Astrocyte (in vitro differentiated cells and primary cell): ENCODE results near the gene ARL2BP. TPM values are rescaled to one million over a fixed set of nuclear protein-coding genes. Genes with fewer than 3 reads are reported as not detected.

ENCODE experiments used
- DNase-seq: peaks from one replicate; pipeline ENCODE4 v3.0.0-alpha.2; 2010; ENCODE audit warnings: low read depth
- FAIRE-seq: peaks from 2 replicates; lab custom pipeline; 2011; peaks lifted over from hg19 to GRCh38; lab: Jason Lieb, UNC
- H2AFZ ChIP-seq: 2 replicates; pipeline ENCODE4 v1.6.0; 2012; ENCODE audit warnings: low read depth, low read length, inconsistent platforms
- H3K27ac ChIP-seq: 2 replicates; pipeline ENCODE4 v1.5.1; 2011; ENCODE audit warnings: low read depth, low read length, inconsistent platforms
- H3K27me3 ChIP-seq: 2 replicates; pipeline ENCODE4 v1.6.0; 2011; ENCODE audit warnings: low read length, inconsistent platforms; ENCODE audit not compliant: insufficient read depth
- H3K36me3 ChIP-seq: 2 replicates; pipeline ENCODE4 v1.5.1; 2011; ENCODE audit warnings: low read length, inconsistent platforms; ENCODE audit not compliant: insufficient read depth
- H3K4me1 ChIP-seq: 2 replicates; pipeline ENCODE4 v1.5.1; 2011; ENCODE audit warnings: low read length, inconsistent platforms; ENCODE audit not compliant: insufficient read depth
- H3K4me2 ChIP-seq: 2 replicates; pipeline ENCODE4 v1.6.0; 2012; ENCODE audit warnings: low read length, inconsistent platforms
- H3K4me3 ChIP-seq: 2 replicates; pipeline ENCODE4 v1.5.1; 2011; ENCODE audit warnings: low read depth, mild to moderate bottlenecking, low read length, inconsistent platforms; ENCODE audit not compliant: insufficient read depth
- H3K79me2 ChIP-seq: 2 replicates; pipeline ENCODE4 v1.6.0; 2012; ENCODE audit warnings: mild to moderate bottlenecking, low read length, inconsistent platforms; ENCODE audit not compliant: insufficient read depth
- H3K9ac ChIP-seq: 2 replicates; pipeline ENCODE4 v1.6.0; 2012; ENCODE audit warnings: mild to moderate bottlenecking, low read length, inconsistent platforms
- H3K9me3 ChIP-seq: 2 replicates; pipeline ENCODE4 v1.5.1; 2012; ENCODE audit warnings: low read depth, mild to moderate bottlenecking, low read length, inconsistent platforms; ENCODE audit not compliant: insufficient read depth
- H4K20me1 ChIP-seq: 2 replicates; pipeline ENCODE4 v1.6.0; 2012; ENCODE audit warnings: low read length, inconsistent platforms; ENCODE audit not compliant: insufficient read depth
- H3K27ac Mint-ChIP-seq: one replicate; pipeline ENCODE4 v1.8.0; 2021; ENCODE audit warnings: mild to moderate bottlenecking, mixed read lengths; ENCODE audit not compliant: unreplicated experiment
- H3K27me3 Mint-ChIP-seq: one replicate; pipeline ENCODE4 v1.8.0; 2021; ENCODE audit warnings: low read depth, mixed read lengths; ENCODE audit not compliant: unreplicated experiment
- H3K36me3 Mint-ChIP-seq: one replicate; pipeline ENCODE4 v1.8.0; 2021; ENCODE audit warnings: low read depth, mixed read lengths; ENCODE audit not compliant: unreplicated experiment
- H3K4me1 Mint-ChIP-seq: one replicate; pipeline ENCODE4 v1.8.0; 2021; ENCODE audit warnings: low read depth, mixed read lengths; ENCODE audit not compliant: unreplicated experiment
- H3K4me3 Mint-ChIP-seq: one replicate; pipeline ENCODE4 v1.8.0; 2021; ENCODE audit warnings: mild to moderate bottlenecking, moderate library complexity, mixed read lengths; ENCODE audit not compliant: unreplicated experiment
- H3K9me3 Mint-ChIP-seq: one replicate; pipeline ENCODE4 v1.8.0; 2021; ENCODE audit warnings: mild to moderate bottlenecking, mixed read lengths; ENCODE audit not compliant: unreplicated experiment
- EZH2 ChIP-seq: IDR thresholded peaks from 2 replicates; pipeline ENCODE4 v1.6.1; 2012; ENCODE audit warnings: mild to moderate bottlenecking, low read length, inconsistent platforms; ENCODE audit not compliant: insufficient read depth
- total RNA-seq: library from RNA; stranded (reverse); gene quantifications from 2 replicates; pipeline ENCODE4 v1.2.1, GENCODE V29; 2021
- TF ChIP-seq, protein P1 (sequence below): IDR thresholded peaks from 2 replicates; pipeline ENCODE4 v1.5.1; 2011; ENCODE audit warnings: low read depth, mild to moderate bottlenecking, inconsistent platforms, low read length, moderate library complexity; ENCODE audit not compliant: insufficient read depth

Gene ARL2BP
- total RNA-seq, 1 donor from 2014 or later: 71.1 TPM

- FAIRE-seq (no peak), DNase-seq (no peak)
- Histone ChIP-seq H3K27me3 (no peaks in the 10 kb centered on the region), H3K9ac (no peak overlapping the region), H3K79me2 (no peaks in the 10 kb centered on the region), H3K9me3 (peaks cover 10% of the 10 kb centered on the region), H3K4me3 (no peak overlapping the region), H3K4me2 (no peak overlapping the region), H3K27ac (no peak overlapping the region), H4K20me1 (peaks cover 2% of the 10 kb centered on the region), H3K4me1 (no peaks in the 10 kb centered on the region), H2AFZ (no peak overlapping the region), H3K36me3 (peaks cover 66% of the 10 kb centered on the region)
- H3K36me3 Mint-ChIP-seq: peaks cover 74% of the 10 kb centered on the region
- H3K9me3 Mint-ChIP-seq: peaks cover 25% of the 10 kb centered on the region
- no peaks in the 10 kb centered on the region for H3K27me3 Mint-ChIP-seq
- no peak overlapping the region for H3K27ac Mint-ChIP-seq
- no peaks in the 10 kb centered on the region for H3K4me1 Mint-ChIP-seq
- TF ChIP-seq, protein P1, sequence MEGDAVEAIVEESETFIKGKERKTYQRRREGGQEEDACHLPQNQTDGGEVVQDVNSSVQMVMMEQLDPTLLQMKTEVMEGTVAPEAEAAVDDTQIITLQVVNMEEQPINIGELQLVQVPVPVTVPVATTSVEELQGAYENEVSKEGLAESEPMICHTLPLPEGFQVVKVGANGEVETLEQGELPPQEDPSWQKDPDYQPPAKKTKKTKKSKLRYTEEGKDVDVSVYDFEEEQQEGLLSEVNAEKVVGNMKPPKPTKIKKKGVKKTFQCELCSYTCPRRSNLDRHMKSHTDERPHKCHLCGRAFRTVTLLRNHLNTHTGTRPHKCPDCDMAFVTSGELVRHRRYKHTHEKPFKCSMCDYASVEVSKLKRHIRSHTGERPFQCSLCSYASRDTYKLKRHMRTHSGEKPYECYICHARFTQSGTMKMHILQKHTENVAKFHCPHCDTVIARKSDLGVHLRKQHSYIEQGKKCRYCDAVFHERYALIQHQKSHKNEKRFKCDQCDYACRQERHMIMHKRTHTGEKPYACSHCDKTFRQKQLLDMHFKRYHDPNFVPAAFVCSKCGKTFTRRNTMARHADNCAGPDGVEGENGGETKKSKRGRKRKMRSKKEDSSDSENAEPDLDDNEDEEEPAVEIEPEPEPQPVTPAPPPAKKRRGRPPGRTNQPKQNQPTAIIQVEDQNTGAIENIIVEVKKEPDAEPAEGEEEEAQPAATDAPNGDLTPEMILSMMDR: no peak
- no peak for TF ChIP-seq EZH2
- no peak overlapping the region for H3K4me3 Mint-ChIP-seq
These were observed 28.1 kb upstream of the ARL2BP start for GRCh38 chr16:57216968-57217367.

- Histone ChIP-seq H3K9me3 (no peaks in the 10 kb centered on the region), H3K27me3 (no peaks in the 10 kb centered on the region), H3K79me2 (no peaks in the 10 kb centered on the region), H2AFZ (no peak overlapping the region), H3K9ac (no peak overlapping the region), H3K27ac (no peak overlapping the region), H3K4me1 (no peaks in the 10 kb centered on the region), H3K4me3 (no peak overlapping the region), H4K20me1 (peaks cover 3% of the 10 kb centered on the region), H3K4me2 (no peak overlapping the region), H3K36me3 (peaks cover 56% of the 10 kb centered on the region)
- Mint-ChIP-seq H3K36me3 (peaks cover 48% of the 10 kb centered on the region), H3K9me3 (peaks cover 7% of the 10 kb centered on the region), H3K27me3 (no peaks in the 10 kb centered on the region), H3K4me3 (no peak overlapping the region), H3K4me1 (peaks cover 8% of the 10 kb centered on the region), H3K27ac (no peak overlapping the region)
- FAIRE-seq (no peak), DNase-seq (no peak)
- TF ChIP-seq, protein P1: no peak
- TF ChIP-seq EZH2: no peak
These were observed 22.0 kb upstream of the ARL2BP start for GRCh38 chr16:57223057-57223456.

DNA sequence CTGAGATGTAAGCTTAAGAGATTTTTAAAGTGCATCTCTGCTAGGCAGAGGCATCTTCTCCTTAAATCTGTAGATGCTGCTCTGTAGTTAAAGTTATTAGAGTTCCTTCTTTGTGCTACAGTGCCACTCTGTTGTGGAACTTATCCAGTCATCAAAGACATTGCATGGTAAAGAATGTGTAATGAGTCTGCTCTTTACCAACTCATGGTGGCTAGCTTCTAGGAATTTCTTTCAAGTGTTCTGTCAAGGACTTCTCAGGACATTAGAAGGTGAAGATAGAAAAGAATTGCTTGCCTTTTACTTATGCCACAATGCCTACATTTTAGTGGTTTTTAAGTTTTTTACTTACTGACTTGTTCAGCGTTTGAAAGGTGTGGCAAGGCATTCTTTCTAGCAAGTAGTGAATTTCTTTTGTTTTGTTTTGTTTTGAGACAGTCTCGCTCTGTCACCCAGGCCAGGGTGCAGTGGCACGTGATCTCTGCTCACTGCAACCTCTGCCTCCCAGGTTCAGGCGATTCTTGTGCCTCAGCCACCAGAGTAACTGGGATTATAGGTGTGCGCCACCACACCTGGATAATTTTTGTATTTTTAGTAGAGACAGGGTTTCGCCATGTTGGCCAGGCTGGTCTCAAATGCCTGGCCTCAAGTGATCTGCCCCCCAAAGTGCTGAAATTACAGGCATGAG is 20.3 kb upstream of the ARL2BP start:
- peaks cover 57% of the 10 kb centered on the region for H3K36me3 ChIP-seq
- Mint-ChIP-seq H3K27me3 (no peaks in the 10 kb centered on the region), H3K4me3 (no peak overlapping the region), H3K27ac (no peak overlapping the region), H3K36me3 (peaks cover 34% of the 10 kb centered on the region), H3K9me3 (no peaks in the 10 kb centered on the region), H3K4me1 (peaks cover 8% of the 10 kb centered on the region)
- peaks cover 3% of the 10 kb centered on the region for H4K20me1 ChIP-seq
- no peak overlapping the region for H3K4me3 ChIP-seq
- H3K4me1 ChIP-seq: no peaks in the 10 kb centered on the region
- H3K4me2 ChIP-seq: no peak overlapping the region
- no peak overlapping the region for H3K27ac ChIP-seq
- no peaks in the 10 kb centered on the region for H3K9me3 ChIP-seq
- no peak for DNase-seq
- H3K79me2 ChIP-seq: no peaks in the 10 kb centered on the region
- H3K27me3 ChIP-seq: no peaks in the 10 kb centered on the region
- FAIRE-seq: no peak
- H3K9ac ChIP-seq: no peak overlapping the region
- TF ChIP-seq EZH2: no peak
- TF ChIP-seq, protein P1: no peak
- no peak overlapping the region for H2AFZ ChIP-seq
